HG03159 (cell line): Measurements from ENCODE around the gene ADGRL1.
"Not testable (repeated sequence)": the region's sequence is repeated elsewhere in the genome, so short reads cannot be mapped to it uniquely, and the experiment has no call there.

Experiments
- ATAC-seq: cut with Tn5 transposase; IDR thresholded peaks from one replicate; pipeline ENCODE4 v1.9.1; 2021; ENCODE audit warnings: mild to moderate bottlenecking, moderate library complexity; ENCODE audit not compliant: unreplicated experiment

ADGRL1 gene

DNA sequence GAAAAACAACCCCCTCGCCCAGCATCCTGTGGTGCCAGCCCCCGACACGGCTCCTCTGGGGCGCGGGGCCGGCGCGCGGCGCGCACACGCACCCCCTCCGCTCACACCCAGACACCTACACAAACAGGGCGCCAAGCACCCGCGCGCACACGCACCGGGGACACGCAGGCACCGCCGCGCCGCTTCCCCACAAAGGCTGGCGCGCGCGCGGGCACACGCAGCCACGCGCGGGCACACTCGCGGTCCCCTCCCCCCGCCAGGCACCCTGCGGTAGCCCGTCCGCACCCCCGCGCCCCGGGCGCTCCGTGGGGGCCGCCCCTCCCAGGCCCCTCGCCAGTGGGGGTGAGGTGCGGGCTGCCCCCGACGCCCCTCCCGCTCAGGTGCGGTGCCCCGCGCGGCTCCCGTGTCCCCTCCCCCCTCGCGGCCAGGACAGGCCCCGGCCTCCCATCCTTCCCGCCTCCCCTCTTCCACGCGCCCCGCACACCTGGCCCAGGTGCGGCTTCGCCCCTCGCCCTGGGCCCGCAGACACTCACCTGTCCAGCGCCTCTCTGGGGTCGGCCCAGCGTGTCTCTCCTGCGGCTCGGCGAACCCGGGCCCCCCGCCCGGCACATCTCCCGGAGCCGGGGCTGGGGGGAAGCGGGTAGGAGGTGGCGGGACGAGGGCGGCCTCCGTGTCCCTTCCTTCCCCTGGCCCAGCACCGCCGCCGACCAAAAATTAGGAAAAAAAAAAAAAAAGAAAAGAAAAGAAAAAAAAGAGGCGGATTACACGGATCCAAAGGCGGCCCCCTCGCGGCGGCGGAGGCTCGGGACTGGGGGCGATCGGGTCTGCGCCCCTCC lies at the start of gene ADGRL1:
Gene ADGRL1, minus strand, starts transcription at position 718 of the 836 bp plus-strand sequence. CDS start 22,567 bp downstream, outside the sequence.
- not testable (repeated sequence) for ATAC-seq

DNA sequence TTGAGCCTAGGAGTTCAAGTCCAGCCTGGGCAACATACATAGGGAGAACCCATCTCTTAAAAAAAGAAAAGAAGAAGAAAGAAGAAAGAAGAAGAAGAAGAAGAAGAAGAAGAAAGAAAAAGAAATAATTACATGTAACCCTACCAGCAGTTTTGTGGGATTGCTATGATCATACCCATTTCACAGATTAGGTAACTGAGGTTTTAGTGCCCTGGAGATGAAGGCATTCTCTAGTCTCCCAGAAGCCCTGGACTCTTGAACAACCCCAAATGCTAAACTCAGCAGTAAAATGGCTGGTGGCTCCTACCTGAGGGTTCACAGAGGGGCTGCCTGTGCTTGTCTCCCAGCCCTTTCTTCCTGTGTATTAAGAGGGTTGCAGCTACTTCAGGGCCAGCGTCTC lies 49.3 kb upstream of the ADGRL1 start:
- ATAC-seq = not testable (repeated sequence)

DNA sequence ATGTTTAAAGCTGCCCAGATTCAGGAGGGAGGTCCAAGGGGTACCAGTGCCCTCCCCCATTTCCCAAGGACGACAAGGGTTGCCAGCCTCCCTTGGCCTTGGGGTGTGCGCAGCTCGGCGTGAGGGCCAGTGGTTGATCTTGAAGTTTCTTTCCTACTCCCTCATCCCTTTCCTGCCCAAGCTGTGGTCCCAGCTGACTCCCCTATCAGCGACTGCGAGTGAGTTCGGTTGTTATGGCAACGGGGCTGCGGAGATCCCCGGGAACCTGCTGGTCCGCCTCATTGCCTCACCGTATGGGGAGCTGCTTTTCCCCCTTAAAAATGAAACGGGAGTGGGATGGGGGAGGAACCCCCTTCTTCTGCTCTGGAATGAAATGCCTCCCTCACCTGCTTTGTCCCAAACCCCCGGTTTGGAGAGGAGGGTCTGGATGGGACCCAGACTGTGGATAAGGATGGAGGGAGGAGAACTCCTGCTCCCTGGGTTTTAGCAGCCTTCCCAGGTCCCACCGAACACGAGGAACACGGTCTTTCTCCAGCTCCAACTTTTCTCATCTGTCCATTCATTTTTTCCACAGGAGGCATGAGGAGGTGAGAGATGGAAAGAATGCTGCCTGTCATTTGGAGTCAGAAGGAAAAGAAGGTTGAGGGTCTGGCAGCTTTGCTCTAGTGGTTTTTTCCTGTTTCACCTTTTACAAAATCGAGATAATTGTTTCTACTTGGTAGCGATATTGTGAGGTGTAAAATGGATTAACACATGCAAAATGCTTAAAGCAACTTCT lies 48.0 kb upstream of the ADGRL1 start:
- ATAC-seq = not testable (repeated sequence)

DNA sequence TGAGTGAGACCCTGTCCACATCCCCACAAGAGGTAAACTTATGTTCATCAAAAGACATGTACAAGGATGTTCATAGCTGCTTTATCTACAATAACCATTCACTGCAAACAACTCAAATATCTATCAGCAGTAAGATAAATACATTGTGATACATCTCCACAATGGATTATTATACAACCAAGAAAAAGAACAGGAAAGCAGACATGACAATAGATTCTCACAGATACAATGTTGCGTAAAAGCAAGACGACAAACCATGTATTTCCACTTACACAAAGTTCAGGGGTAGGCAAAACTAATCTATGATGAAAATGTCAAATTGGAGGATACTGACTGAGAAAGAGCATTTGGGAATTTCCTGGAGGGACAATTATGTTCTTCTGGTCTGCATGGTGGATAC lies 46.2 kb upstream of the ADGRL1 start:
- ATAC-seq = not testable (repeated sequence)

DNA sequence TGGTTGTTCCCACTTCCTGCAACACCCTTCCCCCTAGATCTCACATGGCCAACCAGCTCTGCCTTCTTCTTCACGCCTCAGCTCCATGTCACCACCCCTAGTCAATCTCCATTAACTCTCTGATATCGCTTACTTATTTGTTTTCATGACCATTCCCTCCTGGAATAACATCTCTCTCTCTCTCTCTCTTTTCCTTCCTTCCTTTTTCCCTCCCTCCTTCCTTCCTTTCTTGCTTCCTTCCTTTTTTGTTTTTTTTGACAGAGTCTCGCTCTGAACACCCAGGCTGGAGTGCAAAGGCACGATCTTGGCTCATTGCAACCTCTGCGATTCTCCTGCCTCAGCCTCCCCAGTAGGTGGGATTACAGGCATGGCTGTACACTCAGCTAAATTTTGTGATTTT lies 44.9 kb upstream of the ADGRL1 start:
- ATAC-seq = no peak

DNA sequence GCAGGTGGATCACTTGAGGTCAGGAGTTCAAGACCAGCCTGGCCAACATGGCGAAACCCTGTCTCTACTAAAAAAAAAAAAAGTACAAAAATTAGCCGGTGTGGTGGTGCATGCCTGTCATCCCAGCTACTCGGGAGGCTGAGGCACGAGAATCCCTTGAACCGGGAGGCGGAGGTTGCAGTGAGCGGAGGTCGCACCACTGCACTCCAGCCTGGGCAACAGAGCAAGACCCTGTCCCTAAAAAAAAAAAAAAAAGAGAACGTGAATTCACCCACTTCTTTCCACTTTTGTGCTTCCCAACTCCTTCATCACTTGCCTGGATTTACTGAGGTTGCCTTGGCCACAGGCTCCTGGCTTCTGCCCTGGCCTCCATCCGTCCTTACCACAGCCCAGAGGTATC lies 44.3 kb upstream of the ADGRL1 start:
- not testable (repeated sequence) for ATAC-seq

DNA sequence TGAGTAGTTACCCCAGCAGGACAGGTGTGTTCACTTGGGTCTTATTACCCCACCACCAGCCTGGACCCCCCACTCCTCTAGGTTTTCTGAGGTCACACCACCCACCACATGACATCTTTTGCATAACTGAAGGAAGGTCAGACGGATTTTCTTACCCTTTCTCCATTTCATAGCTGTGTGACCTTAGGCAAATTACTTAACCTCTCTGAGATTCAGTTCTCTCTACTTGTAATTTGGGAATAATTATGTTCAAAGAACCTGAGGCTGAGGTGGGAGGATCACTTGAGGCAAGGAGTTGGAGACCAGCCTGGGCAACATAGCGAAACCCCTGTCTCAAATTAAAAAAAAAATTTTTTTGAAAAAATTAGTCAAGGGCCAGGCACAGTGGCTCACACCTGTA lies 43.9 kb upstream of the ADGRL1 start:
- not testable (repeated sequence) for ATAC-seq

DNA sequence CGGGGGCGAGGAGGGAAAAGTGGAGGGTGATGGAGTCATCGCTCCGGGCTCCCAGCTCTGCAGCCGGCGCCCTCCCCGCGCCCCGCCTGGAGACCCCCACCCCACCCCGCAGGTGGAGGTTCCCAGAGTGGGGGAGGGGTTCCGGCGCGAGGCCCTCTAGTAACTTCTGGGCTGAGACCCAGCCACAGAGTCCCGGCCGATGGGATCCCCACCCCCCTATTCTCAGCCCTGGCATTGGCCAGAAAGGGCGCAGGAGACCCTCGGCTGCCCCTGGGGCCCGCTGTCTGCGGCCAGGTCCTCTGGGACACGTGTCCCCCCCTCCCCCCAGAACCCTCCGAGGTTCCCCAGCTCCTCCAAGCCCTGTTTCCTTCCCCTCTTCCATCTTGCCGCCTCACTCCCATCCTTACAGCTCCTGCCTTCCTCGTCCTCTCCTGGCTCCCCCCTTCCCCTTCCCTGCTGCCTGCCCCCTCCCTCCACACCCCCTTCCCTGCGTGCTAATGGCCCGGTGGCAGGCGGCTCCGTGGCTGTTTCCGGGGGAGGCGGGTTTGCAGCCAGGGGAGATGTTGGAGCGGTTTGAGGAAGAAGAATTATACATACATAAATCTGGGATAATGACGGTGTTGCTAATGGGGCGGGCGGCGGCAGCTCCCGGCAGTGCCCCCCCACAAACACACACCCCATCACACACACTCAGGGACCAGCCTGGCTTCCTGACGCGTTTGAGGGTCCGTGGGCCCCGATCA lies 43.2 kb upstream of the ADGRL1 start:
- ATAC-seq = not testable (repeated sequence)

DNA sequence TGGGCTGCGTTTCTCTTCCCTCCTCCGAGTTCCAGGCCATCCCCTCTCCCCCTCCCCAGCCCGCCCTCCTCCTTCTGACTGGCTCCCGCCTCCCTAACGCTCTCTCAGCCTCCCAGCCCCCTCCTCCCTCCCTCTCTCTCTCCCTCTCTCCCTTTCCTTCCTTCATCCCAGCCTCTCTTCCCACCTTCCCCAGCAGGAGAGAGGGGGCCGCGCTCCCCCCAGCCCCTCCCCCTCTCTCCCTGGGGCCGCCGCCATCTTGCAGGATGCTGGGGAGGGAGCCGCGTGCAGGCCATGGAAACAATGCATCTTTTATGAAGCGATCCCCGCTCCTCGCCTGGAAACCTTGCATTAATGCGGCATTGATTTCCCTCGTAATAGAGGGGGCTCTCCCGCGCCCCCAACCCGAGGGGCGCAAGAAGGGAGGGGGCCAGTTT lies 42.6 kb upstream of the ADGRL1 start:
- no peak for ATAC-seq

DNA sequence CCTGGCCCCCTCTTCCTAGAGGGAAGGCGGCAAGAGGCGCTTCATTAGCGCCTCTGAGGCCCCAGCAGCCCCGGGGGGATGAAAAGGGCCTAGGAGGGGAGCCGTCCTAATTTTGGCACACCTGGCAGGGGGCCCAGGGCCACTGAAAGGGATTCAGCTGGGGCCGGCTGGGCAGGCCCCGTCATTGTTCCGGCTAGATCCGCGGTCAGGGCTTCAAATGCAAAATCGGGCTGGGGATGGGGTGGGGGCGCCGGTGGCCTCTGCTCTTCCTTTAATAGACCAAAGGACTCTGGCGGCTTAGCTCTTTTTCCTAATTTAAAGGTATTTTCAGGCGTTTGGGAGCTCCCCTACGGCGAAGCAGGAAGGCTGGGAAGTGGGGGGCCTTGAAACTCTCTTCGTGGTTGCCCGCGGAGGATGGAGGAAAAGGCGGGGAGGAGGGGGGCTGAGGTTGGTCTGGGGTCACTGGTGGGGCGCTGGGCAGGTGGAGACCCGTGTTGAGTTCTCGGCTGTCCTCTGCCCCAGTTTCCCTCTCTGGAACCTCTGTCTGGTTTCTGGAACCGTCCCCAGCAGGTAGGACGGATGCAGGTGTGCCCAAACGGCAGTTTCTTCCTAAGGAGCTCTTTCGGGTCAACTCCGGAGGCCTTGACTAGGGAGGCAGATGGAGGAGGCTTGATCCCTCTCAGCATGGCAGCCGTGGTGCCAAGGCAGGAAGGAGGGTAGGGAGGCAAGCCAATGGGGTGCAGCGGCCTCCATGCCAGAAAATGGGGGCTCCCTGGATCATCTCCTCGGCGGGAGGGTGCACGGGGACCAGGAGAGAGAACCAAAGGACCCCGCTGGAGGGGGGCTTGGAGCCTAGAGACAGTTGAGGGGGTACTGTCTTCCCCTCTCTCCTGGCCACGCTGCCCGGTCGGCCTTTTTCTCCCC lies 41.8 kb upstream of the ADGRL1 start:
- ATAC-seq = not testable (repeated sequence)

DNA sequence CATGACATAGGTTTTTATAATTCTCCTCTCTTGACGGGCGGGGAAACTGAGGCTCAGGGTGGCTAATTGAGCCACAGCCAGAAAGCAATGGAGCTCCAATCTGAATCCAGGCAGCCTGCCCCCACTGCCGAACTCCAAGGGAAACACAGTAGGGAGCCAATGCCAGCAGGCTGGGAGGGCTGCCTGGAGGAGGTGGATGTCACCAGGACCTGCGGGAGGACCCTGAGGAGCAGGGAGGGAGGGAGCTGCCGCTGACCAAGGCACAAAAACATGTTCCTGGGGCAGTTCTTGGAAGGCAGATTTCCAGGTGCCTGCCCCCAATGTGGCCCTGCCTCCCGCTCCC lies 41.2 kb upstream of the ADGRL1 start:
- ATAC-seq = not testable (repeated sequence)

DNA sequence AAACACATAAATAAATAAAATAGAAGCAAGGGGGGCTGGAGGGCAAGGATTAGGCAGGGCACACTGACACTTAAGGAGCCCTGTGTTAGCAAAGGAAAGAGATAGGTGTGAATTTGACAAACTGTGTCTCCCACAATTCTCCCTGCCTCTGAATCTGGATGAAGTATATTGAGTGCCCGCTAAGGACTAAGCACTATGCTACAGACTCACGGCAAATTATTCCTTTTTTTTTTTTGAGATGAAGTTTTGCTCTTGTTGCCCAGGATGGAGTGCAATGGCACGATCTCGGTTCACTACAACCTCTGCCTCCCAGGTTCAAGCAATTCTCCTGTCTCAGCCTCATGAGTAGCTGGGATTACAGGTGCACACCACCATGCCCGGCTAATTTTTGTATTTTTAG lies 38.4 kb upstream of the ADGRL1 start:
- not testable (repeated sequence) for ATAC-seq

DNA sequence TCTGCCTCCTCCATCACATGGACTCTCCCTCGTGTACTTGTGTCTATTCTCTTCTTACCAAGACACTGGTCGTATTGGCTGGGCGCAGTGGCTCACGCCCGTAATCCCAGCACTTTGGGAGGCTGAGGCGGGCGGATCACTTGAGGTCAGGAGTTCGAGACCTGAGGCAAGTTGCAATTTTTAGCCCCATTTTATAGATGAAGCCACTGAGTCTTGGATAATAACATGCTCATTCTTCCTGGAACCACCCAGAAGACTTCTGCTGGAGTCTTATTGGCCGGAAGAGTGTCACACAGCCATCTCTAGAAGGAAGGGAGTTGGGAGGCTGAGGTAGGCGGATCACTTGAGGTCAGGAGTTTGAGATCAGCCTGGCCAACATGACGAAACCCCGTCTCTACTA lies 37.7 kb upstream of the ADGRL1 start:
- ATAC-seq = not testable (repeated sequence)

DNA sequence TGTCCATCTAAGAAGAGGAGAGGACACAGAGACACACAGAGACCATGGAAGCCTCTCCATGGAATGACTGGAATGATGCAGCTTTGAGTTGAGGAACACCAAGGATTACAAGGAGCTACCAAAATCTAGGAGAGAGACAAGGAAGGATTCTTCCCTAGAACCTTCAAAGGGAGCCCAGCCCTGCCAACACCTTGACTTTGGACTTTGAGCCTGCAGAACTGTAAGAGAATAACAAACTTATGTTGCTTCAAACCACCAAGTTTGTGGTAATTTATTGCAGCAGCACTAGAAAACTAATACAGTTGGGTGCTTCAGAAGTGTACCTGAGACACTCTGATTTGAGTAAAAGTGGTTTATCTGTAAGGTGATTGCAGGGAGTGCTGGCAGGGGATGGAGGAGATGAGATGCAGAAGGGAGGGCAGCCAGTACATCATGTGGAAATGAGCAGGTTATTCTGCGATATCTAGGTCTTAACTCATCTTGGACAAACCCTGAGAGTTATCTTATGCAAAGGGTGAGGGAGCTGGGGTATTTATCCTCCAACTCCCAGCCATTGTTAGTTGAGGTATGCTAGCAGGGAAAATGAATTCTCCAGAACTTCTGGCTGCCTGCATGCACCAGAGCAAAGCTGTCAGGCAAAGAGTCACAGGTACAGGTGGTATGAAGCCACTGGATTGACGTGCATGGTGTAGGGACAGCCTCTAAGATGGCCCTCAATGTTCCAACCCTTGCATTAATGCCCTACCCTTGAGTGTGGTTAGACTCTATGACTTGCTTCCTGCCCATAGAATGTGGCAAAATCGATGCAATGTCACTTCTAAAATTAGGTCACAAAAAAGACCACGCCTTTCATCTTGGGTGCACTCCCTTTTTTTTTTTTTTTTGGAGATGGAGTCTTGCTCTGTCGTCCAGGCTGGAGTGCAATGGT lies 31.3 kb upstream of the ADGRL1 start:
- no peak for ATAC-seq

DNA sequence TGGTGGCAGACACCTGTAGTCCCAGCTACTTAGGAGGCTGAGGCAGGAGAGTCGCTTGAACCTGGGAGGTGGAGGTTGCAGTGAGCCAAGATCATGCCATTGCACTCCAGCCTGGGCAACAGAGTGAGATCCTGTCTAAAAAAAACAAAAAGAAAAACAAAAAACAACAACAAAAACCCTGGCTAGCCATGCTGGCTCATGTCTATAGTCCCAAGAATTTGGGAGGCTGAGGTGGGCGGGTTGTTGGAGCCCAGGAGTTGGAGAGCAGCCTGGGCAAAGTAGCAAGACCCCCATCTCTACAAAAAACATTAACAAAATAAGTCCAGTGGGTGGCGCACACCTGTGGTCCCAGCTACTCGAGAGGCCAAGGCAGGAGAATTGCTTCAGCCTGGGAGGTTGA lies 27.0 kb upstream of the ADGRL1 start:
- ATAC-seq = not testable (repeated sequence)

DNA sequence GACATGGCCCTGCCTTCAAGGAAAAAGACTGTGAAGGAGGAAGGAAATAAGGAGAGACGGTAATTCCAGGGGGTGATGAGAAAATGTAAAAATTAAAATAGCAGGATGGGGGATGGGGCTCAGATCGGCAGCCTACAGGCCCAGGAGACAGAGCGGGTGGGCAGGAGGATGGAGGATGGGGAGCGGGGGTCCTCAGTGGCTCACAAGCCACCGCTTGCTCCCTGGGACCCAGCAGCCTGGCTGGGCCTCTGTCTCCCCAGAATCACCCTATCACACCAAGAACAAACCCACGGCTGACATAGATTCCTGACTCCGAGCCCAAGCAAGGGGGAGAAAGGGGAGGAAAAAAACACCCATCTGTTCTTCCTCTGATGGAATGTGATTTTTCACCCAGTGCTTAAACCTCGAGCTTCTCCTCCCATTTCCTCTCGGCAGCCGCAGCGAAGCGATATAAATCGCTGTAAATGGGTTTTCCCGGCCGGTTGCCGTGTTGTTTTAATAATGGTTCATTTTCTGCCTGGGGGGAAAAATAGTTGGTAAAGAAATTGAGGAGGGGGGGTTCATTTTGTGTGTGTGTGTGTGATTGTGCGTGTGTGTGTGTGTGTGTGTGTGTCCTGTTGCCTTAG lies 22.6 kb upstream of the ADGRL1 start:
- not testable (repeated sequence) for ATAC-seq

DNA sequence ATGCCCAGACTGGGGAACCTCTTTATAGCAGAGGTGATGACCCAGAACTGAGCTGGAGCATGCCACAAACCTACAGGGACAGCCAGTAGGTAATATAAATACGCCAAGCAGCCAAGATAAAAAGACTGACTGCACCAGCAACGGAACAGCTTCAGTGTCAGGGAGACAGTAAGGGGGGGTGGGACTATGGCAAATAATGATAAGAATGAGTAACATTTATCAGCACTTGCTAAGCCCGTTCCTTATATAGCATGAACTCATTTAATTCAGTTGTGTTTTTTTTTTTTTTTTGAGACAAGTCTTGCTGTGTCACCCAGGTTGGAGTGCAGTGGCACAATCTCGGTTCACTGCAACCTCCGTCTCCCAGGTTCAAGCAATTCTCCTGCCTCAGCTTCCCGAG lies 20.5 kb upstream of the ADGRL1 start:
- not testable (repeated sequence) for ATAC-seq

DNA sequence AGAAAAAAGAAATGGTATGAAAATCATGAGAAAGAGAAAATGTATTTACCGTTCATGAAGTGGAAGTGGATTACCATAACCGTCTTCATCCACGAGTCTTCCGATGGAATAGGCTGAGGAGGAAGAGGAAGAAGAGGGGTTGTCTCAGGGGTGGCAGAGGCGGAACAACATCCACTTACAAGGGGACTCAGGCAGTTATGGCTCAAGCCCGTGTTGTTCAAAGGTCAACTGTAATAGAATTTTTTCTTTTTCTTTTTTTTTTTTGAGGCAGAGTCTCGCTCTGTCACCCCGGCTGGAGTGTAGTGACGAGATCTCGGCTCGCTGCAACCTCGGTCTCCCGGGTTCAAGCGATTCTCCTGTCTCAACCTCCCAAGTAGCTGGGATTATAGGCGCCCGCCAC lies 16.9 kb upstream of the ADGRL1 start:
- no peak for ATAC-seq

DNA sequence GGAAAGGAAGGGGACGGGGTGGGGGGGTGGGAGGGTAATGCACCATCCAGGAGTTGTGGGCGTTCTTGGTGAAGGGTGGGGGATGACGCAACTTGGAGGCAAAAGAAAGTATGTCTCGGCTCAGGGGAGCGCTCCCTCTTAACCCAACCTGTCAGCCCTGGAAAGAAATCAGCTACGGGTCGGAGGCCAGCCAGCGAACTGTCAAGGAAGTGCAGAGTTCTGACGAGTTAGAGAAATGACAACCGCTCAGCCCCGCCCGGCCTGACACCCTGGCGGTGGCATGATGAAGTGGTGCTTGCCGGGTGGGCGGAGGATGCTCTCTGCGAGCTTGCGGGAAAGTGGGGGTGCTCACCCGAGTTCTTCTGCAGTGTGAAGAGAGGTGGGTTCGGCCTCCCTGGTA lies 15.4 kb upstream of the ADGRL1 start:
- not testable (repeated sequence) for ATAC-seq
